Adrenal gland (tissue), 5 donors: ENCODE data around the gene CCDC54.

Experiments used
- CTCF ChIP-seq, 6 experiments: fragments of 450-650 bp in 4 of 6; fragments of 200-600 bp in 2 of 6; sonication (generic) in 1 of 6; IDR thresholded peaks; 1 replicate in 5 of 6; 2 replicates in 1 of 6; pipeline versions ENCODE4 v1.5.1 to v1.8.0; 2016 to 2021; ENCODE audit warnings: antibody characterized with exemption in 6 of 6, mild to moderate bottlenecking in 2 of 6, moderate library complexity in 1 of 6
- POLR2A ChIP-seq, 2 donors: fragments of 450-650 bp; IDR thresholded peaks; one replicate each; pipeline ENCODE4 v1.6.1; 2017; ENCODE audit warnings: antibody characterized with exemption in 2 of 2, mild to moderate bottlenecking in 2 of 2, moderate library complexity in 1 of 2
- donor health status: DM: no; HTN: no; CAD: no.

DNA sequence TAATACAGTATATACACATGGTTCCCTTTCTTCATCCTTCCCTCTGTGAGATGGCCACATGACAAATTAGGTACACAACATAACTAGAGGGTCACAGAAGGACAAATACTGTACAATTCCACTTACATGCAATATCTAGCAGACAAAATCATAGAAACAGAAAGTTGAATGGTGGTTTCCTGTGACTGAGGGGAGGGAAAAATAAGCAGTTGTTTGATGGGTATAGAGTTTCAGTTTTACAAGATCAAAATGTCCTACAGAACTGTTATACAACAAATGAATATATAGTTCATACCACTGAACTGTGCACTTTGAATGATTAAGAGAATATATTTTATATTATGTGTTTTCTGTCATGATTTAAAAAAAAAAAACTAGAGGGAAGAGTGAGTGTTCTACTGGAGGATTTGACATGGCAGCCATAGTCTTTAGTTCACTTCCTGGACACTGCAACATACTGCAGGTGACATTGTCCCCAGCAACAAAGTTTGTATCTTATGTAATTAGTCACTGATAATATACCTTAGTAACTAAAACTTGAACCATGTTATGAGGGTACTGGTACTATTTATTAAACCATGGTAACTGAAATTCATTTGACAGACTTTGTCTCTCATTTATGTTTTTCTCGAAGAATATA lies 37.2 kb downstream of the CCDC54 start:
- TF ChIP-seq CTCF (IDR thresholded peaks at IDR 0.05) = no peak
- TF ChIP-seq POLR2A (IDR thresholded peaks at IDR 0.05) = no peak
